GM18505 (cell line): ENCODE measurements around the gene RNF149.
A peak's percentile ranks its signal among the peaks of the same experiment; 100 is the strongest.

Experiments
- ATAC-seq: cut with Tn5 transposase; IDR thresholded peaks from one replicate; pipeline ENCODE4 v1.9.1; 2021; ENCODE audit not compliant: unreplicated experiment
- POLR2A ChIP-seq: IDR thresholded peaks from 4 replicates; pipeline ENCODE4 v1.6.1; 2011; ENCODE audit warnings: borderline replicate concordance; ENCODE audit not compliant: insufficient read depth, insufficient read length; ENCODE audit errors: extremely low read depth

The RNF149 gene

GRCh38 chr2:101310834-101311695, 2.6 kb upstream of the RNF149 start:
- no peak for TF ChIP-seq POLR2A
- no peak for ATAC-seq

DNA sequence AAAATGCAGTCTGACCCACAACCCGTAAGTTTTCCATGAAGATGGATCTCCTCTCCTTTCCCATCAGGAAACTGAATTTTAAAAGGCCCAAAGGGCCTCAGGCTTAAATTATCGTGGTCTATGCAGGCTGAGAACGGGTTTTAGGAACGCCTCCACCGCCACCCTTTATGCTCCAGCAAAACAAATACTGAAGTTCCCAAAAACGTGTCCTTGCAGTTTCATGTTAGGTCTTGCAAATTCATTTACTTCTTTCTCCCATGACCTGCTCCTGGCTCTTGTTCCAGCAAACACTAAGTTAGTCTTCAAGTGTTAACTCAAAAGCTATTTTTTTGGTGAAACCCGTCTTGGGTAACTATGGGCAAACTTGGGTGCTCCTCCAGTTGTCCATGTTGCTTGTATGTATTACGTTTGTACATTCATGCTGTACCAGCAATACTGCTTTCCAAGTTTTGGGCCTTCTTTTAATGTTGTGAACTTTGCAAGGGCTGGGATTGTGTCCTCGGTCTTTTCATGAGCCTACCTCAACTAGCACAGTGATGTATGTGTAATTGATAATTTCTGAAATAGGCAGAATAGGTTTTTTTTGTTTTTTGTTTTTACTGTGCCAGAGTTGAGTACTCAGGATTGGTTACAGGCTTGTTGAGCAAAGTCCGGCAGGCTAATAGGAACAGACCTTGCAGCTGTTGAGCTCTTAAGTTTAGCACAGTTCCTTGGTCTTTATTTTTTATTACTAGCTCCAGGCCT, 1.8 kb upstream of the RNF149 start:
- no peak for TF ChIP-seq POLR2A
- no peak for ATAC-seq

GRCh38 chr2:101307950-101308431, 510 bp downstream of the RNF149 start:
- peak; percentile 16 for ATAC-seq
- TF ChIP-seq POLR2A = no peak

DNA sequence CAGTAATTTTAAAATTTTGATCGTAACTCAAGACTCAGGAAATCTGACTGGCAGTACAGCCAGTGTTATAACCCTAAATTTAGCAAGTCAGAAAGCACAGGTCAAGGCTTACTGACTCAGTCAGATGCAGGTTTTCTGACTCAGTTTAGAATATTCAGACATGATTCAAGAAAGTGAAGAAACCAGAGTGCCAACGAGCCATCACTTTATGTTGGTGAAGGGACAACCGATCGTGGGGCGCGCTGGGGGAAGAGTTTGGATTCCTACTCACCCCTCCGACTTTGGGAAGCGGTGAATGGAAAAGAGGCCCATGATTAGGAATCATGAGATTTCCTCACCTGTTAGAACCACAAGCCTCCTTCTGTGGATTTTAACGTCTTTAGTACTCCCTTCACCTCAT, 998 bp downstream of the RNF149 start:
- ATAC-seq = no peak
- TF ChIP-seq POLR2A = no peak

DNA sequence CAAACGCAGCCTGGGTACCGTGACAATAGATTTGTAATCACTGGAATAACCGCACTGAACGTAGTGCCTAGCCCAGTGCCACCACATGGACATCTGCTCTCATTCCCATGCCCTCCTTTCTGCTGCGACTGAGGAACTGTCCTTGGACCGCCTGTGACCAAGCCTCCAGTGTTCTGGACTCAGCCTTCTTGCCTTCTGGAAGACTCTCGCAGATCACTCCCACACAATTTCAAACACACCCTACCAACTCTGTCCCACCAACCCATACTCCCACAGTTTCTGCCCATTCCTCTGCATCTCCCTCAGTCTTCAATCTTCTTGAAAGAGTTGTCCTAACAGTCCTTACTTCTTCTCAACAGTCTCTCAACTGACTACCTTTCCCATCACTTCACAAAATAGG, 2.1 kb downstream of the RNF149 start:
- no peak for TF ChIP-seq POLR2A
- ATAC-seq = peak; percentile 6

GRCh38 chr2:101305492-101306078, 2.9 kb downstream of the RNF149 start:
- no peak for ATAC-seq
- TF ChIP-seq POLR2A = no peak

- TF ChIP-seq POLR2A = no peak
- ATAC-seq = no peak
Observed at GRCh38 chr2:101305035-101305434, 3.5 kb downstream of the RNF149 start.

DNA sequence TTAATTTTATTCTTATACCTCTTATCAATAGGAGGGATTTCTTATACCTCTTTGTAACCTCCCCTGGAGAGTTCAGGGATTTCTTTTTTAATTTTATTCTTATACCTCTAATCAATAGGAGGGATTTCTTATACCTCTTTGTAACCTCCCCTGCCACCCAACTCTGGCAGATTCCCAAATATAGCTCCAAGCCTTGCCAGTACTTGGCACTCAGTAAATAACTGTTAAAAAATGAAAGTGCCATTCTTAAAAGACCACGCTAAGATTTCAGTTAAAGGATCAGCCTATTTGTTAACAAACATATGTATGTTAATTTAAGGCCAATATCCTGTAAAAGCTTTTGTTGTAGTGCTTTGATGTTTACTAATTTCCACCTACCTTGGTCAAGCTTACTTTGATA, 4.8 kb downstream of the RNF149 start:
- no peak for ATAC-seq
- no peak for TF ChIP-seq POLR2A

- TF ChIP-seq POLR2A = no peak
- ATAC-seq = no peak
Observed at GRCh38 chr2:101302016-101302415, 6.5 kb downstream of the RNF149 start.

DNA sequence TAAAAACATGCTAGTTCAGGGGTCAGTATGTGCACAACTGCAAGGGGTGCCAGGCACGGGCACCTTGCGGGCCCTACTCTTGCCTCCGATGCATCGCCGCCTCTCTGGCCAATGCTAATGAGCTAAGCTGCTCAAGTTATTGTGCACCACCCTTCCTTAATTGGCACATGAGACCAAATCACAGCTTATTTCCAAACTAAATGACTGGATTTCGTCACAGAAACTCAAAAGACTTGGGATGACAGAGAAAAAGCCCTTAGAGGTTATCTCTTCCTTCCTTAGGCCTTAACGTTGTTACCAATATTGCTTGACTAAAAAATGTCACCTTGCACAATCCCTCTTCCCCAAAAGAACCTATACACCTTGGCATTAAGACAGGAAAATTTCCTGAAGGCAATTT, 7.7 kb downstream of the RNF149 start:
- TF ChIP-seq POLR2A = no peak
- no peak for ATAC-seq

- no peak for TF ChIP-seq POLR2A
- ATAC-seq = no peak
Observed at GRCh38 chr2:101300164-101300563, 8.3 kb downstream of the RNF149 start.

DNA sequence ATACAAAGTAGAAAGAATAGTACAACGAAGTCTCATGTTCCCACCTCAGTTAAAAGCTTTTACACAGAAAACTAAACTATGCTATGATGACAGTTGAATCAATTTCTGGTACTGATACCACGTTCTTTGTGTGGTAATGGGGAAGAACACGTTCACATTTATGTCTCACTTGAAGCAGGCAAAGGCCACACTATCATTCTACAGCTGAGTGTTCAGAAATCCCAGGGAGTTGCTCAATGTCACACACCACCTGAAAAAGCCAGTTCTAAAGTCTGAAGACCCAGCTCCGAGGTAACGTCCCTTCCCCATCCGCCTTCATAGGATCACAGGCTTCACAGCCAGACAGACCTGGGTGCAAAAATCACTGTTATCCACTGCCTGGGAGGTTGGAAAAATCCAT, 8.9 kb downstream of the RNF149 start:
- TF ChIP-seq POLR2A = no peak
- ATAC-seq = no peak

- no peak for ATAC-seq
Observed at GRCh38 chr2:101297383-101297782, 11.1 kb downstream of the RNF149 start.

More at GRCh38 chr2:101297383-101297782, 11.1 kb downstream of the RNF149 start:
- TF ChIP-seq POLR2A = no peak
